HEK293 (cell line): Measurements from ENCODE around the gene NR0B2.

Experiments used
- EGR2 ChIP-seq: fragments of 450-650 bp; formaldehyde crosslinking; IDR thresholded peaks from 2 replicates; pipeline ENCODE4 v1.5.1; 2016; ENCODE audit warnings: low read depth, missing biosample characterization, missing genetic modification characterization
- GLI4 ChIP-seq: fragments of 450-650 bp; formaldehyde crosslinking; IDR thresholded peaks from 2 replicates; pipeline ENCODE4 v1.5.1; 2016; ENCODE audit warnings: missing biosample characterization, missing genetic modification characterization
- HOXC10 ChIP-seq: sonication (generic); formaldehyde crosslinking; IDR thresholded peaks from 2 replicates; pipeline ENCODE4 v1.8.1; 2023; ENCODE audit warnings: mild to moderate bottlenecking, missing genetic modification reagents
- PRDM4 ChIP-seq: fragments of 450-650 bp; formaldehyde crosslinking; IDR thresholded peaks from 2 replicates; pipeline ENCODE4 v1.5.1; 2017; ENCODE audit warnings: missing biosample characterization, missing genetic modification characterization
- PRDM6 ChIP-seq: fragments of 450-650 bp; formaldehyde crosslinking; IDR thresholded peaks from 2 replicates; pipeline ENCODE4 v1.5.1; 2017; ENCODE audit warnings: missing biosample characterization, missing genetic modification characterization
- SCRT1 ChIP-seq: fragments of 450-650 bp; formaldehyde crosslinking; IDR thresholded peaks from 2 replicates; pipeline ENCODE4 v1.5.1; 2016; ENCODE audit warnings: missing biosample characterization, missing genetic modification characterization, borderline replicate concordance
- ZBTB10 ChIP-seq: fragments of 450-650 bp; formaldehyde crosslinking; IDR thresholded peaks from 2 replicates; pipeline ENCODE4 v1.5.1; 2016; ENCODE audit warnings: missing biosample characterization, missing genetic modification characterization
- ZBTB11 ChIP-seq: fragments of 450-650 bp; formaldehyde crosslinking; conservative IDR thresholded peaks from 2 replicates; pipeline ENCODE4 v1.5.1; 2016; ENCODE audit warnings: low read depth, missing biosample characterization, missing genetic modification characterization
- ZEB2 ChIP-seq: fragments of 450-650 bp; formaldehyde crosslinking; IDR thresholded peaks from 2 replicates; pipeline ENCODE4 v1.5.1; 2016; ENCODE audit warnings: missing biosample characterization, missing genetic modification characterization
- ZNF184 ChIP-seq: fragments of 450-650 bp; IDR thresholded peaks from 2 replicates; pipeline ENCODE4 v1.5.1; 2018; ENCODE audit warnings: missing biosample characterization, mild to moderate bottlenecking, missing genetic modification characterization
- ZNF214 ChIP-seq: fragments of 450-650 bp; formaldehyde crosslinking; IDR thresholded peaks from 2 replicates; pipeline ENCODE4 v1.5.1; 2017; ENCODE audit warnings: missing biosample characterization, mild to moderate bottlenecking, missing genetic modification characterization, borderline replicate concordance
- ZNF221 ChIP-seq: fragments of 450-650 bp; formaldehyde crosslinking; IDR thresholded peaks from 2 replicates; pipeline ENCODE4 v1.5.1; 2017; ENCODE audit warnings: missing biosample characterization, missing genetic modification characterization, borderline replicate concordance
- ZNF341 ChIP-seq: fragments of 450-650 bp; formaldehyde crosslinking; IDR thresholded peaks from 2 replicates; pipeline ENCODE4; 2016; ENCODE audit warnings: low read depth, missing biosample characterization, missing genetic modification characterization
- ZNF501 ChIP-seq: fragments of 450-650 bp; formaldehyde crosslinking; IDR thresholded peaks from 2 replicates; pipeline ENCODE4 v1.5.1; 2016; ENCODE audit warnings: missing biosample characterization, missing genetic modification characterization
- ZNF518A ChIP-seq: fragments of 450-650 bp; formaldehyde crosslinking; conservative IDR thresholded peaks from 2 replicates; pipeline ENCODE4 v1.5.1; 2016; ENCODE audit warnings: low read depth, missing biosample characterization, missing genetic modification characterization
- ZNF624 ChIP-seq: fragments of 450-650 bp; formaldehyde crosslinking; IDR thresholded peaks from 2 replicates; pipeline ENCODE4 v1.5.1; 2017; ENCODE audit warnings: missing biosample characterization, missing genetic modification characterization
- ZNF629 ChIP-seq: fragments of 450-650 bp; formaldehyde crosslinking; IDR thresholded peaks from 2 replicates; pipeline ENCODE4 v1.5.1; 2017; ENCODE audit warnings: missing biosample characterization, missing genetic modification characterization
- ZNF701 ChIP-seq: fragments of 450-650 bp; formaldehyde crosslinking; IDR thresholded peaks from 2 replicates; pipeline ENCODE4 v1.5.1; 2016; ENCODE audit warnings: missing biosample characterization, missing genetic modification characterization
- ZNF747 ChIP-seq: fragments of 450-650 bp; formaldehyde crosslinking; IDR thresholded peaks from 2 replicates; pipeline ENCODE4 v1.5.1; 2016; ENCODE audit warnings: missing biosample characterization, missing genetic modification characterization
- ZNF837 ChIP-seq: fragments of 450-650 bp; formaldehyde crosslinking; IDR thresholded peaks from 2 replicates; pipeline ENCODE4 v1.5.1; 2016; ENCODE audit warnings: missing biosample characterization, missing genetic modification characterization
- ZSCAN4 ChIP-seq: fragments of 450-650 bp; formaldehyde crosslinking; IDR thresholded peaks from 2 replicates; pipeline ENCODE4 v1.5.1; 2017; ENCODE audit warnings: missing biosample characterization, missing genetic modification characterization

NR0B2 gene

GRCh38 chr1:26864610-26865480 is 48.9 kb downstream of the NR0B2 start (continued):
- TF ChIP-seq ZBTB11 (tag by site-specific recombination) (peak; percentile 51; the same call in 1 of the 2 replicates), ZSCAN4 (no peak), PRDM6 (tag by site-specific recombination) (no peak), ZNF214 (no peak), ZNF747 (tag by site-specific recombination) (no peak), ZNF837 (tag by site-specific recombination) (no peak), ZNF501 (tag by site-specific recombination) (peak; percentile 26; the same call in 1 of the 2 replicates), ZNF518A (tag by site-specific recombination) (peak; percentile 41), ZNF221 (tag by site-specific recombination) (no peak), ZNF341 (tag by site-specific recombination) (peak; percentile 76), PRDM4 (tag by site-specific recombination) (peak; percentile 61), HOXC10 (CRISPR knock-in tag) (0 out of 2 replicates have a peak, but pooled peaks have one; percentile 22), ZNF624 (no peak), EGR2 (peak; percentile 67), ZEB2 (tag by site-specific recombination) (peak; percentile 97), ZNF701 (tag by site-specific recombination) (no peak), ZNF629 (tag by site-specific recombination) (peak; percentile 59; the same call in 1 of the 2 replicates), ZBTB10 (tag by site-specific recombination) (0 out of 2 replicates have a peak, but pooled peaks have one; percentile 21), GLI4 (tag by site-specific recombination) (peak; percentile 80; the same call in 1 of the 2 replicates), ZNF184 (tag by site-specific recombination) (peak; percentile 42; the same call in 1 of the 2 replicates), SCRT1 (tag by site-specific recombination) (no peak)
